ENCODE data around the gene FOXJ3.

The FOXJ3 gene

GRCh38 chr1:42302034-42302433 is 33.0 kb downstream of the FOXJ3 start:
- DNase-seq: no peak

GRCh38 chr1:42298520-42298919 is 36.5 kb downstream of the FOXJ3 start:
- DNase-seq: no peak

GRCh38 chr1:42295816-42296215 is 39.2 kb downstream of the FOXJ3 start:
- DNase-seq: no peak

- DNase-seq: no peak
Observed at GRCh38 chr1:42290130-42290529, 44.9 kb downstream of the FOXJ3 start.

GRCh38 chr1:42288311-42288985 is 46.6 kb downstream of the FOXJ3 start:
- no peak for DNase-seq

- no peak for DNase-seq
Observed at GRCh38 chr1:42282867-42283583, 52.0 kb downstream of the FOXJ3 start.

GRCh38 chr1:42282024-42282579 is 52.9 kb downstream of the FOXJ3 start:
- DNase-seq: no peak

GRCh38 chr1:42280821-42281220 is 54.2 kb downstream of the FOXJ3 start:
- no peak for DNase-seq

- no peak for DNase-seq
Observed at GRCh38 chr1:42279055-42279454, 56.0 kb downstream of the FOXJ3 start.

- no peak for DNase-seq
Observed at GRCh38 chr1:42272920-42273319, 62.1 kb downstream of the FOXJ3 start.

- DNase-seq: no peak
Observed at GRCh38 chr1:42267904-42268303, 67.1 kb downstream of the FOXJ3 start.

GRCh38 chr1:42266253-42267135 is 68.5 kb downstream of the FOXJ3 start:
- no peak for DNase-seq

- DNase-seq: no peak
Observed at GRCh38 chr1:42264511-42265190, 70.4 kb downstream of the FOXJ3 start.

GRCh38 chr1:42263019-42263418 is 72.0 kb downstream of the FOXJ3 start:
- DNase-seq: no peak

GRCh38 chr1:42260376-42261070 is 74.5 kb downstream of the FOXJ3 start:
- no peak for DNase-seq

GRCh38 chr1:42259739-42260064 is 75.3 kb downstream of the FOXJ3 start:
- DNase-seq: no peak

GRCh38 chr1:42259059-42259738 is 75.8 kb downstream of the FOXJ3 start:
- no peak for DNase-seq

- DNase-seq: no peak
Observed at GRCh38 chr1:42258218-42258617, 76.8 kb downstream of the FOXJ3 start.

- no peak for DNase-seq
Observed at GRCh38 chr1:42251042-42251441, 84.0 kb downstream of the FOXJ3 start.

- no peak for DNase-seq
Observed at GRCh38 chr1:42250164-42250563, 84.9 kb downstream of the FOXJ3 start.

GRCh38 chr1:42240966-42241755 is 93.9 kb downstream of the FOXJ3 start:
- no peak for DNase-seq
